Measurements from ENCODE around the gene SNX25.
"Not testable (repeated sequence)": the region's sequence is repeated elsewhere in the genome, so short reads cannot be mapped to it uniquely, and the experiment has no call there.

SNX25 gene

GRCh38 chr4:185351691-185352090, 142.3 kb downstream of the SNX25 start:
- DNase-seq, result no peak

GRCh38 chr4:185352202-185352601, 142.8 kb downstream of the SNX25 start:
- no peak for DNase-seq

- no peak for DNase-seq
These were observed 143.3 kb downstream of the SNX25 start for GRCh38 chr4:185352741-185353140.

- no peak for DNase-seq
These were observed 147.8 kb downstream of the SNX25 start for GRCh38 chr4:185357211-185357610.

GRCh38 chr4:185357733-185358440, 148.5 kb downstream of the SNX25 start:
- DNase-seq, result no peak

- DNase-seq, result no peak
These were observed 149.1 kb downstream of the SNX25 start for GRCh38 chr4:185358514-185358913.

- DNase-seq, result no peak
These were observed 149.6 kb downstream of the SNX25 start for GRCh38 chr4:185358959-185359358.

- no peak for DNase-seq
These were observed 150.5 kb downstream of the SNX25 start for GRCh38 chr4:185359767-185360446.

- no peak for DNase-seq
These were observed 152.5 kb downstream of the SNX25 start for GRCh38 chr4:185361872-185362271.

- not testable (repeated sequence) for DNase-seq
These were observed 153.2 kb downstream of the SNX25 start for GRCh38 chr4:185362570-185362969.

GRCh38 chr4:185363251-185363650, 153.9 kb downstream of the SNX25 start:
- no peak for DNase-seq

GRCh38 chr4:185364886-185365285, 155.5 kb downstream of the SNX25 start:
- no peak for DNase-seq

- no peak for DNase-seq
These were observed 160.3 kb downstream of the SNX25 start for GRCh38 chr4:185369731-185370130.

GRCh38 chr4:185370268-185370949, 161.0 kb downstream of the SNX25 start:
- no peak for DNase-seq

GRCh38 chr4:185371702-185372101, 162.3 kb downstream of the SNX25 start:
- no peak for DNase-seq

- DNase-seq, result no peak
These were observed 164.6 kb downstream of the SNX25 start for GRCh38 chr4:185374027-185374426.

GRCh38 chr4:185374573-185374972, 165.2 kb downstream of the SNX25 start:
- DNase-seq, result no peak

- DNase-seq, result no peak
These were observed 168.9 kb downstream of the SNX25 start for GRCh38 chr4:185378264-185378663.

GRCh38 chr4:185379326-185380295, 170.2 kb downstream of the SNX25 start:
- DNase-seq, result no peak

- DNase-seq, result no peak
These were observed 170.9 kb downstream of the SNX25 start for GRCh38 chr4:185380320-185380719.

GRCh38 chr4:185381288-185382196, 172.1 kb downstream of the SNX25 start:
- DNase-seq, result no peak

GRCh38 chr4:185382754-185383153, 173.4 kb downstream of the SNX25 start:
- DNase-seq, result no peak

All from activated CD4-positive, CD25-positive, alpha-beta regulatory T cell (primary cell).